Brain microvascular endothelial cell (primary cell): Measurements from ENCODE around the gene TLK1.

ENCODE experiments used
- DNase-seq: peaks from one replicate; pipeline ENCODE4 v3.0.0-alpha.2; 2020
- H3K27ac ChIP-seq: fragments of 250-450 bp; sonication (Bioruptor Pico); 2 replicates; pipeline ENCODE4 v1.5.1; 2020; ENCODE audit warnings: mild to moderate bottlenecking, moderate library complexity
- H3K27me3 ChIP-seq: fragments of 250-450 bp; sonication (Bioruptor Pico); replicated peaks from 2 replicates; pipeline ENCODE4 v1.5.1; 2020; ENCODE audit warnings: mild to moderate bottlenecking
- H3K36me3 ChIP-seq: fragments of 250-450 bp; sonication (Bioruptor Pico); replicated peaks from 2 replicates; pipeline ENCODE4 v1.5.1; 2020; ENCODE audit warnings: mild to moderate bottlenecking
- H3K4me3 ChIP-seq: 2 replicates; pipeline ENCODE4 v1.5.1; 2011; ENCODE audit warnings: low read depth, mild to moderate bottlenecking, control low read depth, low read length, moderate library complexity
- CTCF ChIP-seq: IDR thresholded peaks from 2 replicates; pipeline ENCODE4 v1.5.1; 2011; ENCODE audit warnings: low read depth, mild to moderate bottlenecking, moderate library complexity, low read length, control low read depth, inconsistent platforms; ENCODE audit errors: missing control alignments
- in situ Hi-C: cut with HindIII; loops from 2 replicates; pipeline ENCODE4 v1.10.0; 2017; ENCODE audit warnings: low sequenced_read_pairs, low pct_ligation_motif_present

Gene TLK1

GRCh38 chr2:171201767-171202166 lies 41.1 kb upstream of the TLK1 start:
- DNase-seq: no peak
- H3K36me3 ChIP-seq: no peaks in the 10 kb centered on the region
- no peaks in the 10 kb centered on the region for H3K27me3 ChIP-seq
- no peak overlapping the region for H3K27ac ChIP-seq
- TF ChIP-seq CTCF: no peak
- no peak overlapping the region for H3K4me3 ChIP-seq
- in situ Hi-C loops: no loop called here

GRCh38 chr2:171201271-171201670 lies 40.6 kb upstream of the TLK1 start:
- Histone ChIP-seq H3K4me3 (no peak overlapping the region), H3K27me3 (no peaks in the 10 kb centered on the region), H3K36me3 (no peaks in the 10 kb centered on the region), H3K27ac (no peak overlapping the region)
- no peak for DNase-seq
- TF ChIP-seq CTCF: no peak
- in situ Hi-C loops: no loop called here

DNA sequence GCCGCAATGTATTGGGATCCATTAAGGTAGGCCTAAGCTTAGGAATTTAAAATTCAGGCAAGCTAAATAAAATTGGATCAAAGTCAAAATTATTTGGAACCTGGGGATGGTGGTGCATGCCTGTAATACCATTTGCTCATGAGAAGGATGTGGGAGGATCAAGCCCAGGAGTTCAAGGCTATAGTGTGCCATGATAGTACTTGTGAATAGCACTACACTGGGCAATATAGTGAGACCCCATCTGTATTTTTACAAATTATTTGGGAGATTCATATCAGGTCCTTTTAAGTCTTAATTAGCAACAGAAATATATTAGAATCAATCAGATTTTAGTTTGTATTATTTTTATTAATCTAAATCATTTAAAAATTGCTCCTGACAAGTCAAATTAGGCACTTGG lies 39.8 kb upstream of the TLK1 start:
- in situ Hi-C loops: no loop called here
- Histone ChIP-seq H3K4me3 (no peak overlapping the region), H3K27me3 (no peaks in the 10 kb centered on the region), H3K27ac (no peak overlapping the region), H3K36me3 (no peaks in the 10 kb centered on the region)
- no peak for DNase-seq
- TF ChIP-seq CTCF: no peak

GRCh38 chr2:171191021-171191420 lies 30.3 kb upstream of the TLK1 start:
- DNase-seq: no peak
- in situ Hi-C loops: no loop called here

DNA sequence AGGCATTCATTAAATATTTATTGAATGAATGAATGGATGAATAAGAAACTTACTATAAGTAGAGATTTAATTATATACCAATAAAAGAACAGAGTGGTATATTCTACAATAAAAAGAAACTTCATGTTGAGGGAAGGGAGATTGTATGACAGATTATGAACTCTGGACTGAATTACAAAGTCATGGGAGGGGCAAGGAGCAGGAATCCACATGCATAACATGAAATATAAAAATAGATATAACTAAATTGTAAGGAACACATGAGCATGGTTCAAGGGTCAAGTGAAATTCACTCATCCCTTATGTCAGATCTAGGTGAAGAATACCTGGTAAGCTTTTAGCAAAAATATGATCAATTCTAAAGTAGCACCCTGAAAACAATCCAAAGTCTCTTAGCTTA lies 27.1 kb upstream of the TLK1 start:
- H3K27ac ChIP-seq: no peak overlapping the region
- in situ Hi-C loops: no loop called here

More at GRCh38 chr2:171191021-171191420, 30.3 kb upstream of the TLK1 start:
- TF ChIP-seq CTCF: no peak
- Histone ChIP-seq H3K4me3 (no peak overlapping the region), H3K36me3 (no peaks in the 10 kb centered on the region), H3K27me3 (no peaks in the 10 kb centered on the region), H3K27ac (no peak overlapping the region)

More for the DNA sequence above, 27.1 kb upstream of the TLK1 start:
- H3K27me3 ChIP-seq: no peaks in the 10 kb centered on the region
- no peak overlapping the region for H3K4me3 ChIP-seq
- no peak for TF ChIP-seq CTCF
- H3K36me3 ChIP-seq: no peaks in the 10 kb centered on the region
- no peak for DNase-seq
